Osteocyte (in vitro differentiated cells): ENCODE results near the gene CACNA2D3. TPM values are rescaled to one million over a fixed set of nuclear protein-coding genes. Genes with fewer than 3 reads are reported as not detected.

Experiments used
- DNase-seq: peaks from one replicate; pipeline ENCODE4 v3.0.0; 2021; ENCODE audit warnings: mixed read lengths; ENCODE audit not compliant: unreplicated experiment; ENCODE audit errors: extremely low spot score
- H3K27ac Mint-ChIP-seq: one replicate; pipeline ENCODE4 v1.8.0; 2021; ENCODE audit warnings: mild to moderate bottlenecking, mixed read lengths; ENCODE audit not compliant: unreplicated experiment
- H3K27me3 Mint-ChIP-seq: one replicate; pipeline ENCODE4 v1.8.0; 2021; ENCODE audit warnings: mixed read lengths; ENCODE audit not compliant: unreplicated experiment
- H3K36me3 Mint-ChIP-seq: one replicate; pipeline ENCODE4 v1.8.0; 2021; ENCODE audit warnings: mixed read lengths; ENCODE audit not compliant: unreplicated experiment
- H3K4me1 Mint-ChIP-seq: one replicate; pipeline ENCODE4 v1.8.0; 2021; ENCODE audit warnings: mixed read lengths; ENCODE audit not compliant: unreplicated experiment
- H3K4me3 Mint-ChIP-seq: one replicate; pipeline ENCODE4 v1.8.0; 2021; ENCODE audit warnings: mild to moderate bottlenecking, moderate library complexity, mixed read lengths; ENCODE audit not compliant: unreplicated experiment
- H3K9me3 Mint-ChIP-seq: one replicate; pipeline ENCODE4 v1.8.0; 2021; ENCODE audit warnings: mixed read lengths; ENCODE audit not compliant: unreplicated experiment
- total RNA-seq: library from RNA; stranded (reverse); gene quantifications from 2 replicates; pipeline ENCODE4 v1.2.1, GENCODE V29; 2021
- TF ChIP-seq, protein P1 (sequence below): fragments of 200-600 bp; sonication (generic); IDR thresholded peaks from 2 replicates; pipeline ENCODE4 v1.5.0; 2021; ENCODE audit warnings: antibody characterized with exemption, mild to moderate bottlenecking, moderate library complexity

The CACNA2D3 gene
- total RNA-seq, 1 donor from 2014 or later, result 0.46 TPM

GRCh38 chr3:54654776-54655175 is 532.4 kb downstream of the CACNA2D3 start:
- DNase-seq, result peak; percentile 21
- H3K36me3 Mint-ChIP-seq, result no peaks in the 10 kb centered on the region
- H3K9me3 Mint-ChIP-seq, result peaks cover 19% of the 10 kb centered on the region
- H3K27ac Mint-ChIP-seq, result no peak overlapping the region
- no peaks in the 10 kb centered on the region for H3K27me3 Mint-ChIP-seq
- H3K4me1 Mint-ChIP-seq, result no peaks in the 10 kb centered on the region
- no peak overlapping the region for H3K4me3 Mint-ChIP-seq
- TF ChIP-seq, protein P1, sequence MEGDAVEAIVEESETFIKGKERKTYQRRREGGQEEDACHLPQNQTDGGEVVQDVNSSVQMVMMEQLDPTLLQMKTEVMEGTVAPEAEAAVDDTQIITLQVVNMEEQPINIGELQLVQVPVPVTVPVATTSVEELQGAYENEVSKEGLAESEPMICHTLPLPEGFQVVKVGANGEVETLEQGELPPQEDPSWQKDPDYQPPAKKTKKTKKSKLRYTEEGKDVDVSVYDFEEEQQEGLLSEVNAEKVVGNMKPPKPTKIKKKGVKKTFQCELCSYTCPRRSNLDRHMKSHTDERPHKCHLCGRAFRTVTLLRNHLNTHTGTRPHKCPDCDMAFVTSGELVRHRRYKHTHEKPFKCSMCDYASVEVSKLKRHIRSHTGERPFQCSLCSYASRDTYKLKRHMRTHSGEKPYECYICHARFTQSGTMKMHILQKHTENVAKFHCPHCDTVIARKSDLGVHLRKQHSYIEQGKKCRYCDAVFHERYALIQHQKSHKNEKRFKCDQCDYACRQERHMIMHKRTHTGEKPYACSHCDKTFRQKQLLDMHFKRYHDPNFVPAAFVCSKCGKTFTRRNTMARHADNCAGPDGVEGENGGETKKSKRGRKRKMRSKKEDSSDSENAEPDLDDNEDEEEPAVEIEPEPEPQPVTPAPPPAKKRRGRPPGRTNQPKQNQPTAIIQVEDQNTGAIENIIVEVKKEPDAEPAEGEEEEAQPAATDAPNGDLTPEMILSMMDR, result no peak

DNA sequence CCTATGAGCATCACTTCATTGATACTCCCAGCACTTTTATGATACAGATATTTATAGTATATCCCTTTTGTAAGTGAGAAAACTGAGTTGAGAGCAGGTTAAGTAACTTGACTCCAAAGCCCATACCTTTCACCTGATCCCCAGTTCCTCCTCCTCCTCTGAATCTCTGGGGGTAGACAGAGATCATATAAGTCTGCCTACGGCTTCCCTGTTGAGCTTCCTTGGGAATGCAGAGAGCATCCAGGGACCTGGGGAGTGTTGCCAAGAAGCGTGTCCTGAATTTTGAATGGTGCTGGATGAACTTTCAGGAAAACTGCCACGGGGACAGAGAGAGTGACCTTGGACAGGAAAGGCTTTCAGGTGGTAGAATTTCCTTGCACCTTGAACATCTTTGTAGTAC is 537.0 kb downstream of the CACNA2D3 start:
- Mint-ChIP-seq H3K4me1 (no peaks in the 10 kb centered on the region), H3K27me3 (no peaks in the 10 kb centered on the region), H3K4me3 (no peak overlapping the region), H3K36me3 (no peaks in the 10 kb centered on the region), H3K27ac (no peak overlapping the region), H3K9me3 (peaks cover 18% of the 10 kb centered on the region)
- TF ChIP-seq, protein P1, result no peak
- DNase-seq, result no peak

- H3K4me1 Mint-ChIP-seq, result no peaks in the 10 kb centered on the region
- H3K4me3 Mint-ChIP-seq, result no peak overlapping the region
- TF ChIP-seq, protein P1, result no peak
- peaks cover 12% of the 10 kb centered on the region for H3K9me3 Mint-ChIP-seq
- H3K36me3 Mint-ChIP-seq, result no peaks in the 10 kb centered on the region
- no peak overlapping the region for H3K27ac Mint-ChIP-seq
- H3K27me3 Mint-ChIP-seq, result no peaks in the 10 kb centered on the region
- no peak for DNase-seq
These were observed 538.4 kb downstream of the CACNA2D3 start for GRCh38 chr3:54660714-54661132.

DNA sequence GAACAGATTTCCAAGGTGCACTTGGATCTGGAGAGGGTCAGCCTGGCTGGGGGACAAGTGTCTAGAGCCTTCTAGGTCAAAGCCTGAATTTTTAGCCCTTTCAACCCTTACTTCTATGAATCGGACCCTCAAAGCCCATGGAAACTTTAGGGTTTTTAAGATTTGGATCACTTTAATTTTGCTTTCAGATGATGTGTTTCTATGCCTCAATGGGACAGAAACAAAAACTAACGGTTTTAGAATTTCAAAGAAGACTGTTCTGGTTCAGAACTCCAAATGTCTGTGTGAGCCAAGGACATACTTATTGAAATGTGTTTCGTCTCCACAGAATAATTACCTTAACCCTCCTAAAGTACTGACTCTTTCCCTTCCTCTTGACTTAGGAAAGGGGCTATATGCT is 538.8 kb downstream of the CACNA2D3 start:
- H3K4me1 Mint-ChIP-seq, result no peaks in the 10 kb centered on the region
- H3K36me3 Mint-ChIP-seq, result no peaks in the 10 kb centered on the region
- no peak for DNase-seq
- TF ChIP-seq, protein P1, result no peak
- H3K27me3 Mint-ChIP-seq, result no peaks in the 10 kb centered on the region
- no peak overlapping the region for H3K4me3 Mint-ChIP-seq
- H3K27ac Mint-ChIP-seq, result no peak overlapping the region
- peaks cover 9% of the 10 kb centered on the region for H3K9me3 Mint-ChIP-seq

GRCh38 chr3:54663501-54664011 is 541.2 kb downstream of the CACNA2D3 start:
- Mint-ChIP-seq H3K27me3 (no peaks in the 10 kb centered on the region), H3K27ac (no peak overlapping the region)

More at GRCh38 chr3:54663501-54664011, 541.2 kb downstream of the CACNA2D3 start:
- H3K4me1 Mint-ChIP-seq, result no peaks in the 10 kb centered on the region
- H3K4me3 Mint-ChIP-seq, result no peak overlapping the region
- H3K9me3 Mint-ChIP-seq, result peaks cover 9% of the 10 kb centered on the region
- no peak for DNase-seq
- no peaks in the 10 kb centered on the region for H3K36me3 Mint-ChIP-seq
- TF ChIP-seq, protein P1, result no peak
